Heart right ventricle (tissue), 16 donors: ENCODE results near the gene IL11. TPM values are rescaled to one million over a fixed set of nuclear protein-coding genes. Genes with fewer than 3 reads are reported as not detected.

Source experiments
- ATAC-seq, 8 donors: fragments of 200-7000 bp; cut with Tn5 transposase; one replicate each; pipeline ENCODE4 v1.9.1; 2020; ENCODE audit warnings: mild to moderate bottlenecking in 8 of 8, moderate library complexity in 8 of 8, moderate number of reproducible peaks in 1 of 8
- DNase-seq, 2 donors: peaks; one replicate each; pipeline ENCODE4 v3.0.0-alpha.2; 2020
- H3K27ac ChIP-seq, 10 donors: fragments of 200-600 bp; sonication (generic) in 2 of 10; one replicate each; pipeline versions ENCODE4 v1.5.0 to v1.8.0; 2020 to 2022; ENCODE audit warnings: mild to moderate bottlenecking in 3 of 10
- H3K27me3 ChIP-seq, 7 donors: fragments of 200-600 bp; one replicate each; pipeline ENCODE4 v1.8.0; 2021 to 2022; ENCODE audit warnings: mild to moderate bottlenecking in 2 of 7
- H3K36me3 ChIP-seq, 9 donors: fragments of 200-600 bp; sonication (generic) in 1 of 9; one replicate each; pipeline versions ENCODE4 v1.5.0 to v1.8.0; 2020 to 2022; ENCODE audit warnings: mild to moderate bottlenecking in 2 of 9
- H3K4me1 ChIP-seq, 9 donors: fragments of 200-600 bp; sonication (generic) in 1 of 9; one replicate each; pipeline versions ENCODE4 v1.5.0 to v1.8.0; 2020 to 2022; ENCODE audit warnings: mild to moderate bottlenecking in 4 of 9
- H3K4me3 ChIP-seq, 10 donors: fragments of 200-600 bp; sonication (generic) in 2 of 10; one replicate each; pipeline versions ENCODE4 v1.5.0 to v1.8.0; 2020 to 2022; ENCODE audit warnings: mild to moderate bottlenecking in 7 of 10, moderate library complexity in 2 of 10
- H3K9me3 ChIP-seq, 11 donors: fragments of 200-600 bp in 10 of 11; sonication (generic) in 2 of 11; one replicate each; pipeline versions ENCODE4 v1.5.0 to v1.8.0; 2013 to 2022; ENCODE audit warnings: mild to moderate bottlenecking in 2 of 11, control low read depth in 1 of 11, moderate library complexity in 1 of 11
- WGBS, 2 donors: extraction: QIAGEN DNeasy Blood & Tissue Kit; methylation state at CpG; one replicate each; pipeline ENCODE4 v1.1.7; 2013; ENCODE audit warnings: inconsistent platforms in 1 of 2; 5-methylcytosine and 5-hydroxymethylcytosine counted together
- intact Hi-C, 10 donors: fragments of 100-400 bp; cut with DNase I; formaldehyde crosslinking; loops; one replicate each; pipeline versions ENCODE4 v1.11.1 to v1.14.2; 2022
- polyA plus RNA-seq, 2 donors: library from polyadenylated mRNA; stranded (reverse); fragments of 200-250 nt; gene quantifications; one replicate each; pipeline ENCODE4 v1.2.3, GENCODE V29; 2013
- total RNA-seq, 10 donors: library from RNA; stranded (reverse); fragmentation: NEBNext Ultra II Directional in 3 of 10; extraction: Animal tissue kit (Norgen Biotek cat#: 25700) in 3 of 10; gene quantifications; one replicate each; pipeline versions ENCODE4 v1.2.1 to v1.2.4, GENCODE V29; 2021 to 2023
- TF ChIP-seq, protein P1 (sequence below), 9 donors: fragments of 200-600 bp; sonication (generic) in 2 of 9; IDR thresholded peaks; one replicate each; pipeline versions ENCODE4 v1.5.0 to v1.8.0; 2021 to 2022; ENCODE audit warnings: antibody characterized with exemption in 9 of 9, mild to moderate bottlenecking in 5 of 9, moderate library complexity in 1 of 9
- donor health status: Arrhythmogenic right ventricular cardiomyopathy.
- donor health status: ischemic (EF 13 %, LVEDD 7.1; RV severe dilation, severe dysfunction).
- donor health status: healthy with polysubstance abuse.
- donor health status: DM: no; HTN: yes; CAD: no.
- donor health status: DM: no; HTN: no; CAD: no.
- donor health status: ischemic (EF 25% LVEDD 6.9; RV normal size, moderate dysfunction).
- donor health status: ischemic (EF 25% LVEDD 5.7; RV mildly dilated, moderate dysfunction).
- donor health status: healthy.
- donor health status: DM: yes; HTN: yes; CAD: no.
- donor health status: Ischemic cardiomyopathy.
- donor health status: ischemic (EF 35%, LVEDD 5.7; RV mildly dilated, moderate dysfunction).
- donor health status: nonischemic (EF 11% LVEDD 7.7; RV severe dilation, severe dysfunction).
- donor health status: DM: yes; HTN: yes; CAD: no.
- donor health status: PGD.
- donor health status: ischemic (EF 29% LVEDD 5.4; RV normal size, mild dysfunction).
- donor health status: nonischemic (EF 23%, LVEDD 6.1; RV moderate dilation, normal function).

IL11 gene
- total and polyA plus RNA-seq, 12 donors = 0.30 to 0.37 TPM; not detected in 10

DNA sequence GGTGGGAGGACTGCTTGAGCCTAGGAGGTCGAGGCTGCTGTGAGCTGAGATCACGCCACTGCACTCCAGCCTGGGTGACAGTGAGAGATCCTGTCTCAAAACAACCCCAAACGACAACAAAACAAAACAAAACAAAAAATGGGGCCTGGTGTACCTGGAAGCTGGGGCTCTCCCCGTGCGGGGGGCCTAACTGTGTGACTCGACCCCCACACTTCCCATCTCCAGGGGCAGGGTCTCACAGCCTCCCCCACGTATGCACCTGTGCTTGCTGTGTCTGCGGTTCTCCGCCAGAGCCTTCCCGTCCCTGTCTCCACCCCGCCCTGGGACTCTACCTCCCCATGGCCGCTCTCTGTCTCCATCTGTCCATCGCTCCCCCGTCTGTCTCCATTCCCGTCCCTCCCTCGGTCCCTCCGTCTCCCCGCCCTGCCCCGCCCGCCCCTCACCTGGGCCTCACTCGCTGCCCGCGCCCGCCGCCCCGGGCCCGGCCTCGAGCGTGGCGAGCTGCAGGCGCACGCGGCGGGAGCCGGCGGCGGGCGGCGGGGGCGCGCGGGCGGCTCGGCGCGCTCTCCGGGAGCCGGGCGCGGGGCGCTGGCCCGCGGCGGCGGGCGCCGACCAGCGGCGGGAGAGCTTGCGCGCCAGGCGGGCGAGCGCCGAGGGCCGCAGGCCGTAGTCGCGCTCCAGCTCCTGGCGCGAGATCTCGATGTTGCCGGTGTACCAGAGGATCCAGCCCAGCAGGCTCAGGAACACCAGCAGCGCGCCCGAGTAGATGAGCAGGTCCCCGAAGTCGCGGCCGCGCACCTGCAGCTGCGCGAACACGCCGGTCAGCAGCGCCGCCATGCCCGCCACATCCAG is 13.2 kb upstream of the IL11 start:
- ATAC-seq (peak in 2 of 8 donors; percentile 4 to 6), DNase-seq (peak; percentile 39 to 59)
- intact Hi-C loops = loop anchor here in 9 of 10 donors (2.0 to 10.0 kb wide), 5 partner anchors 43 to 81 kb away; partner anchors contain the start of gene KMT5C (in 1 of the 9)
- H3K9me3 ChIP-seq = no peaks in the 10 kb centered on the region
- H3K27ac ChIP-seq = peak overlapping the region; percentile 77 to 97 (median 91)
- peaks cover 0 to under 1% (median 0%) of the 10 kb centered on the region in 7 donors for H3K27me3 ChIP-seq
- peaks cover 26 to 41% (median 39%) of the 10 kb centered on the region in 9 donors for H3K4me1 ChIP-seq
- peaks cover 0 to 21% (median 17%) of the 10 kb centered on the region in 9 donors for H3K36me3 ChIP-seq
- peak overlapping the region in 9 of 10 donors; percentile 74 to 99 (median 81) for H3K4me3 ChIP-seq
- 4 to 6% methylated on average over 70 to 88 of the region's 88 CpGs for WGBS, 2 donors
- TF ChIP-seq, protein P1, sequence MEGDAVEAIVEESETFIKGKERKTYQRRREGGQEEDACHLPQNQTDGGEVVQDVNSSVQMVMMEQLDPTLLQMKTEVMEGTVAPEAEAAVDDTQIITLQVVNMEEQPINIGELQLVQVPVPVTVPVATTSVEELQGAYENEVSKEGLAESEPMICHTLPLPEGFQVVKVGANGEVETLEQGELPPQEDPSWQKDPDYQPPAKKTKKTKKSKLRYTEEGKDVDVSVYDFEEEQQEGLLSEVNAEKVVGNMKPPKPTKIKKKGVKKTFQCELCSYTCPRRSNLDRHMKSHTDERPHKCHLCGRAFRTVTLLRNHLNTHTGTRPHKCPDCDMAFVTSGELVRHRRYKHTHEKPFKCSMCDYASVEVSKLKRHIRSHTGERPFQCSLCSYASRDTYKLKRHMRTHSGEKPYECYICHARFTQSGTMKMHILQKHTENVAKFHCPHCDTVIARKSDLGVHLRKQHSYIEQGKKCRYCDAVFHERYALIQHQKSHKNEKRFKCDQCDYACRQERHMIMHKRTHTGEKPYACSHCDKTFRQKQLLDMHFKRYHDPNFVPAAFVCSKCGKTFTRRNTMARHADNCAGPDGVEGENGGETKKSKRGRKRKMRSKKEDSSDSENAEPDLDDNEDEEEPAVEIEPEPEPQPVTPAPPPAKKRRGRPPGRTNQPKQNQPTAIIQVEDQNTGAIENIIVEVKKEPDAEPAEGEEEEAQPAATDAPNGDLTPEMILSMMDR (IDR thresholded peaks at IDR 0.05) = peak in 6 of 9 donors; percentile 7 to 58 (median 34)

DNA sequence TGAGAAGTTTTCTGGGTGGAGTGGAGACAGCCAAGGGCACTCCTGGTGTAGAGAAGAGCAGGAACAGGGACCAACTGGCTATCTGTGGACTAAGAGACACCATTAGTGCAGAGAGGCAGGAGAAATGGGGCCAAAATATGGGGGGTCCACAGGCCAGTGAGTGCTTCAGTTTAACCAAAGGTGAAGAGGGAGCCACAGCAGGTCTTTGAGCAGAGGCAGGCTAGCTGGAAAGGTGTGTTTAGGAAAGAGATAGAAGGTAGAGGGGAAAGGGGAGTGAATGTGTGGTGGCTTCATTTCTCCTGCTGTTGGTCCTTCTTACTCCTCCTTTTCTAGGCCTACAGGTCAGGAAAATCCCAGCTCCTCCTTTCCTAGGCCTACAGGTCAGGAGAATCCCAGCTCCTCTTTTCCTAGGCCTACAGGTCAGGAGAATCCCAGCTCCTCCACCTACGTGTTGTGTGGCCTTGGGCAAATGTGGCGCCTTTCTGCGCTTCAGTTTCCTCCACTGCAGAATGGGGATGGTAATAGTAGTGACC is 12.3 kb upstream of the IL11 start:
- intact Hi-C loops = loop anchor here in 9 of 10 donors (2.0 to 10.0 kb wide), 4 partner anchors 42 to 80 kb away; no protein-coding TSS in a partner anchor
- TF ChIP-seq, protein P1 (IDR thresholded peaks at IDR 0.05) = no peak
- peaks cover 0 to 11% (median 8%) of the 10 kb centered on the region in 9 donors for H3K36me3 ChIP-seq
- no peak for ATAC-seq
- 98 to 99% methylated on average over 3 of the region's 3 CpGs for WGBS, 2 donors
- no peak overlapping the region for H3K4me3 ChIP-seq
- H3K27me3 ChIP-seq = peaks cover 0 to 10% (median 4%) of the 10 kb centered on the region in 7 donors
- no peaks in the 10 kb centered on the region for H3K9me3 ChIP-seq
- peaks cover 18 to 35% (median 30%) of the 10 kb centered on the region in 9 donors for H3K4me1 ChIP-seq
- DNase-seq = no peak
- H3K27ac ChIP-seq = no peak overlapping the region

DNA sequence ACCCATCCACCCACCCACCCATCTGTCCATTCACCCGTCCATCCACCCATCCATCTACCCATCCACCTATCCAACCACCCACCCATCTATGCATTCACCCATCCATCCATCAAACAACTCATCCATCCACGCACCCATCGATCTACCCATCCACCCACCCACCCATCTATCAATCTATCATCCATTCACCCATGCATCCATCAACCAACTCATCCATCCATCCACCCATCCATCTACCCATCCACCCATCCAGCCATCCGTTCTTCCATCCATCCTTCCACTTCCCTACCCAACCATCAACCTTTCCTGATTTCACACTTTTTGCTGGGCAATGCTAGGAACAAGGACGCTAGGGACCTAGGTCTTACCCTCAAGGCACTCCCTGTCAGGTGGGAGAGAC is 11.8 kb upstream of the IL11 start:
- H3K4me1 ChIP-seq = peaks cover 12 to 32% (median 24%) of the 10 kb centered on the region in 9 donors
- intact Hi-C loops = loop anchor here in 9 of 10 donors (2.0 to 10.0 kb wide), 4 partner anchors 41 to 80 kb away; no protein-coding TSS in a partner anchor
- peaks cover 0 to 14% (median 8%) of the 10 kb centered on the region in 7 donors for H3K27me3 ChIP-seq
- 98 to 99% methylated on average over 5 of the region's 5 CpGs for WGBS, 2 donors
- no peak overlapping the region for H3K27ac ChIP-seq
- TF ChIP-seq, protein P1 (IDR thresholded peaks at IDR 0.05) = no peak
- peaks cover 0 to 6% (median 2%) of the 10 kb centered on the region in 9 donors for H3K36me3 ChIP-seq
- H3K9me3 ChIP-seq = no peaks in the 10 kb centered on the region
- no peak overlapping the region for H3K4me3 ChIP-seq
- ATAC-seq = no peak
- no peak for DNase-seq

DNA sequence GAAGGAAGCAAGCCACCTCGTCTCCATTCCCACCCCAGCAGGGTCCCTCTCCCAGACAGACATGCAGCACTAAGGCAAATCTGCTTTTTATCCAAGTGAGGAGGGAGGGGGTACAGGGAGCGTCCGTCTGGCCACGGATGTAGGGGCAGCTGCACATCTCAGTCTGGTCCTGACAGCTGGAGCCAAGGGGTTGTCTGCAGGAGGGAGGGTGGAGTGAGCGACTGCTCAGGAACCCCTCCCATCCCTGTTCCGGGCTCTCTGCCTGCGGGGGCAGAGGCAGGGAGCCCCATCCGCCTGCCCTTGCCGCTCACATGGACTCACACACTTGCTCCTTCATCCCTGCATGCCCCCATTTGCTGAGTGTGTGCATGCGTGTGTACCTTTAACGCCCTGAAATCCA is 8.9 kb upstream of the IL11 start:
- Histone ChIP-seq H3K9me3 (no peaks in the 10 kb centered on the region), H3K36me3 (no peaks in the 10 kb centered on the region), H3K4me3 (no peak overlapping the region), H3K27ac (no peak overlapping the region), H3K4me1 (peaks cover 4 to 18% (median 10%) of the 10 kb centered on the region in 9 donors), H3K27me3 (peaks cover 0 to 37% (median 32%) of the 10 kb centered on the region in 7 donors)
- intact Hi-C loops = no loop called here
- TF ChIP-seq, protein P1 (IDR thresholded peaks at IDR 0.05) = no peak
- no peak for ATAC-seq
- DNase-seq = no peak
- WGBS, 2 donors = 56 to 67% methylated on average over 10 to 11 of the region's 11 CpGs
